Left lung (tissue), 10 donors: ENCODE results near the gene CRYM. TPM values are rescaled to one million over a fixed set of nuclear protein-coding genes. Genes with fewer than 3 reads are reported as not detected.

Experiments
- ATAC-seq: fragments of 200-7000 bp; cut with Tn5 transposase; one replicate; pipeline ENCODE4 v1.9.1; 2020; ENCODE audit warnings: moderate library complexity
- DNase-seq, 4 donors: peaks; one replicate each; pipeline ENCODE4 v3.0.0-alpha.2; 2013 to 2020
- H3K27ac ChIP-seq, 2 donors: fragments of 200-600 bp; sonication (generic) in 1 of 2; one replicate each; pipeline versions ENCODE4 v1.5.0 to v1.8.0; 2020 to 2021
- H3K27me3 ChIP-seq, 2 donors: fragments of 200-600 bp; sonication (generic) in 1 of 2; one replicate each; pipeline versions ENCODE4 v1.5.0 to v1.8.0; 2020 to 2021
- H3K36me3 ChIP-seq, 2 donors: fragments of 200-600 bp; sonication (generic) in 1 of 2; one replicate each; pipeline versions ENCODE4 v1.5.0 to v1.8.0; 2020 to 2021
- H3K4me1 ChIP-seq, 2 donors: fragments of 200-600 bp; one replicate each; pipeline ENCODE4 v1.8.0; 2021
- H3K4me3 ChIP-seq, 2 donors: fragments of 200-600 bp; sonication (generic) in 1 of 2; one replicate each; pipeline versions ENCODE4 v1.5.0 to v1.8.0; 2020 to 2021; ENCODE audit warnings: mild to moderate bottlenecking in 1 of 2
- H3K9me3 ChIP-seq, 2 donors: fragments of 200-600 bp; sonication (generic) in 1 of 2; one replicate each; pipeline versions ENCODE4 v1.5.0 to v1.8.0; 2020 to 2021
- CTCF ChIP-seq, 2 donors: fragments of 200-600 bp; sonication (generic) in 1 of 2; IDR thresholded peaks; one replicate each; pipeline versions ENCODE4 v1.5.0 to v1.8.0; 2021; ENCODE audit warnings: antibody characterized with exemption in 2 of 2
- intact Hi-C, 2 donors: fragments of 100-400 bp; cut with DNase I; formaldehyde crosslinking; loops; one replicate each; pipeline versions ENCODE4 v1.11.2 to v1.14.2; 2022
- polyA plus RNA-seq, 6 donors: library from polyadenylated mRNA; unstranded; fragments of 120-200 nt; gene quantifications; one replicate each; pipeline ENCODE4 v1.2.1, GENCODE V29; 2013; ENCODE audit not compliant: insufficient read length in 6 of 6
- total RNA-seq, 2 donors: library from RNA; stranded (reverse); fragmentation: NEBNext Ultra II Directional; extraction: Animal tissue kit (Norgen Biotek cat#: 25700); gene quantifications; one replicate each; pipeline ENCODE4 v1.2.1, GENCODE V29; 2021
- donor health status: DM: no; HTN: yes; CAD: no.
- donor health status: DM: no; HTN: no; CAD: no.

CRYM gene
- total and polyA plus RNA-seq, 8 donors = 0.74 to 9.0 (median 1.6) TPM

GRCh38 chr16:21263640-21264570 is 14.2 kb downstream of the CRYM start:
- intact Hi-C loops = no loop called here
- DNase-seq (peak in 2 of 4 donors; percentile 75 to 78), ATAC-seq (no peak)
- Histone ChIP-seq H3K9me3 (no peaks in the 10 kb centered on the region), H3K36me3 (no peaks in the 10 kb centered on the region), H3K4me3 (no peak overlapping the region), H3K27me3 (no peaks in the 10 kb centered on the region), H3K27ac (no peak overlapping the region), H3K4me1 (no peaks in the 10 kb centered on the region)
- no peak for TF ChIP-seq CTCF (IDR thresholded peaks at IDR 0.05)

GRCh38 chr16:21262779-21263639 is 15.1 kb downstream of the CRYM start:
- no peaks in the 10 kb centered on the region for H3K4me1 ChIP-seq
- H3K36me3 ChIP-seq = no peaks in the 10 kb centered on the region
- DNase-seq = no peak
- no peaks in the 10 kb centered on the region for H3K9me3 ChIP-seq
- ATAC-seq = no peak
- intact Hi-C loops = no loop called here
- TF ChIP-seq CTCF (IDR thresholded peaks at IDR 0.05) = no peak
- H3K4me3 ChIP-seq = no peak overlapping the region
- H3K27ac ChIP-seq = no peak overlapping the region
- H3K27me3 ChIP-seq = no peaks in the 10 kb centered on the region

- no peak for TF ChIP-seq CTCF (IDR thresholded peaks at IDR 0.05)
- H3K4me1 ChIP-seq = no peaks in the 10 kb centered on the region
- peak; percentile 77 for ATAC-seq
- peak in 1 of 4 donors; percentile 38 for DNase-seq
- H3K4me3 ChIP-seq = no peak overlapping the region
- intact Hi-C loops = no loop called here
- no peak overlapping the region for H3K27ac ChIP-seq
- H3K9me3 ChIP-seq = no peaks in the 10 kb centered on the region
- H3K36me3 ChIP-seq = no peaks in the 10 kb centered on the region
- no peaks in the 10 kb centered on the region for H3K27me3 ChIP-seq
Measured at GRCh38 chr16:21260870-21261791, 17.0 kb downstream of the CRYM start.

GRCh38 chr16:21257284-21257683 is 20.8 kb downstream of the CRYM start:
- ATAC-seq (no peak), DNase-seq (no peak)
- no peak overlapping the region for H3K4me3 ChIP-seq
- no peaks in the 10 kb centered on the region for H3K9me3 ChIP-seq
- no peak for TF ChIP-seq CTCF (IDR thresholded peaks at IDR 0.05)
- H3K27me3 ChIP-seq = no peaks in the 10 kb centered on the region
- no peak overlapping the region for H3K27ac ChIP-seq
- no peaks in the 10 kb centered on the region for H3K4me1 ChIP-seq
- no peaks in the 10 kb centered on the region for H3K36me3 ChIP-seq
- intact Hi-C loops = no loop called here
